ENCODE results near the gene WRAP73.

WRAP73 gene, protein sequence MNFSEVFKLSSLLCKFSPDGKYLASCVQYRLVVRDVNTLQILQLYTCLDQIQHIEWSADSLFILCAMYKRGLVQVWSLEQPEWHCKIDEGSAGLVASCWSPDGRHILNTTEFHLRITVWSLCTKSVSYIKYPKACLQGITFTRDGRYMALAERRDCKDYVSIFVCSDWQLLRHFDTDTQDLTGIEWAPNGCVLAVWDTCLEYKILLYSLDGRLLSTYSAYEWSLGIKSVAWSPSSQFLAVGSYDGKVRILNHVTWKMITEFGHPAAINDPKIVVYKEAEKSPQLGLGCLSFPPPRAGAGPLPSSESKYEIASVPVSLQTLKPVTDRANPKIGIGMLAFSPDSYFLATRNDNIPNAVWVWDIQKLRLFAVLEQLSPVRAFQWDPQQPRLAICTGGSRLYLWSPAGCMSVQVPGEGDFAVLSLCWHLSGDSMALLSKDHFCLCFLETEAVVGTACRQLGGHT

DNA sequence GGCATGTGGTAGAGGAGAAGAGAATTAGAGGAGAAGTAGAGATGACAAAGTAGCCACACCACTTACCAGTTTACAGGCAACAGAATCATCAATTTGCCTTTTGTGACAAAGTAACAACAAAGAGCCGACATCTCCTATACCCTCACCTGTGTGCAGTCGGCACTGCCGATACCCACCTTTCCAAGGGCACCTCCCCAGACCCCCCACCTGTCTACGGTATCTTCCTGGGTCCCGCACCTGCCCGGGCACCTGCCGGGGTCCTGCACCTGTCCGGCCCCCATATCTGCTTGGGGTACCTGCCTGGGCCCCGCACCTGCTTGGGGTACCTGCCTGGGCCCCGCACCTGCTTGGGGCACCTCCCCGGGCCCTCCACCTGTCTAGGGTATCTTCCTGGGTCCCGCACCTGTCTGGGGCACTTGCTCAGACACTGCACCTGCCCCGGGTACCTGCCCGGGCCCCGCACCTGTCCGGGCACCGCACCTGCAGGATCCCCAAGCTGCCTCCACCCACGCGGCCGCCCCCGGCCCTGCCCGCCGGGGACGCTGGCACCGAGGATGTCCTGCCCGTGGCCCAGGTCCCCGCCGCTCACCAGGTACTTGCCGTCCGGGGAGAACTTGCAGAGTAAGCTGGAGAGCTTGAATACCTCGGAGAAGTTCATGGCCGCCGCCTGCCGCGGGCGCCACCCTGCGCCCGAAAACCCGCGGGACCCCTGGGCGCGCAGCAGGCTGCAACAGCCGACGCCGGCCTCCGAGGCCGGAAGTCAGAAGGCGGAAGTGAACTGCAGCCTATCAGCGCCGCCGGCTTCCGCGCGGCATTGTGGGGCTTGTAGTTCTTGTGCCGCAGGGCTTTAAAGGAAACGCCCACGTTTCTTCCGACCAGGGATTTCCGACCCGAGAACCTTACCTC lies at the start of gene WRAP73:
TSS of gene WRAP73 (minus strand) at position 762 of the 906 bp plus-strand sequence. CDS start at position 658, 104 bp downstream.
- TF ChIP-seq, protein P1, sequence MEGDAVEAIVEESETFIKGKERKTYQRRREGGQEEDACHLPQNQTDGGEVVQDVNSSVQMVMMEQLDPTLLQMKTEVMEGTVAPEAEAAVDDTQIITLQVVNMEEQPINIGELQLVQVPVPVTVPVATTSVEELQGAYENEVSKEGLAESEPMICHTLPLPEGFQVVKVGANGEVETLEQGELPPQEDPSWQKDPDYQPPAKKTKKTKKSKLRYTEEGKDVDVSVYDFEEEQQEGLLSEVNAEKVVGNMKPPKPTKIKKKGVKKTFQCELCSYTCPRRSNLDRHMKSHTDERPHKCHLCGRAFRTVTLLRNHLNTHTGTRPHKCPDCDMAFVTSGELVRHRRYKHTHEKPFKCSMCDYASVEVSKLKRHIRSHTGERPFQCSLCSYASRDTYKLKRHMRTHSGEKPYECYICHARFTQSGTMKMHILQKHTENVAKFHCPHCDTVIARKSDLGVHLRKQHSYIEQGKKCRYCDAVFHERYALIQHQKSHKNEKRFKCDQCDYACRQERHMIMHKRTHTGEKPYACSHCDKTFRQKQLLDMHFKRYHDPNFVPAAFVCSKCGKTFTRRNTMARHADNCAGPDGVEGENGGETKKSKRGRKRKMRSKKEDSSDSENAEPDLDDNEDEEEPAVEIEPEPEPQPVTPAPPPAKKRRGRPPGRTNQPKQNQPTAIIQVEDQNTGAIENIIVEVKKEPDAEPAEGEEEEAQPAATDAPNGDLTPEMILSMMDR (IDR thresholded peaks at IDR 0.05; ENCODE audit: unreplicated experiment in 3 of 3) = no peak
- H3K9me3 Mint-ChIP-seq = no peaks in the 10 kb centered on the region
- H3K4me3 Mint-ChIP-seq = peak within 1 kb of the TSS; percentile 80 to 85 (median 80)
- peaks cover 16% of the 10 kb centered on the region for H3K4me1 Mint-ChIP-seq
- peaks cover 12% of the 10 kb centered on the region for H3K36me3 Mint-ChIP-seq (ENCODE audit: low read depth)
- H3K27ac Mint-ChIP-seq = no peak within 1 kb of the TSS
- H3K27me3 Mint-ChIP-seq (ENCODE audit: low read depth) = peaks cover 44% of the 10 kb centered on the region

DNA sequence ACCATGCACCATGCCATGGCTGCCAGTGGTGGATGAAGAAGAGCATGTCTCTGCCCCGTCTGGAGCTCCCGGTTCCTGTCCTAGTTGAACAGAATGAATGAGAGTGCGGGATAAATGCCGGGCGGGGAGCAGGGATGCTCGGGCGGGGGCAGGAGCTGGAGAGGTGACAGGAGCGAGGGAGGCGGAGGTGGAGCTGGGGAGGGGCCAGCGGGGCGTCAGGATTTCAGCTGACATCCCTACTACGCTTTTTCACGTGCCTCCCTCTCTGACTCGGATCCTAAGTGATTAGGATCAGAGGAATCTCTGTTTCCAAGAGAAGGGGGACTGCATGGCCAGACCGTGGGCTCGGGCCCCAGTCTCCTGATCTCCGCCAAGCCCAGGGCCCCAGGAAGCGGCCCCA lies 49.7 kb upstream of the WRAP73 start:
- Mint-ChIP-seq H3K36me3 (ENCODE audit: low read depth) (no peaks in the 10 kb centered on the region), H3K27me3 (ENCODE audit: low read depth) (peaks cover 49% of the 10 kb centered on the region), H3K4me3 (no peak overlapping the region), H3K9me3 (no peaks in the 10 kb centered on the region), H3K27ac (no peak overlapping the region), H3K4me1 (peaks cover 7% of the 10 kb centered on the region)
- TF ChIP-seq, protein P1 (IDR thresholded peaks at IDR 0.05; ENCODE audit: unreplicated experiment in 3 of 3) = no peak

DNA sequence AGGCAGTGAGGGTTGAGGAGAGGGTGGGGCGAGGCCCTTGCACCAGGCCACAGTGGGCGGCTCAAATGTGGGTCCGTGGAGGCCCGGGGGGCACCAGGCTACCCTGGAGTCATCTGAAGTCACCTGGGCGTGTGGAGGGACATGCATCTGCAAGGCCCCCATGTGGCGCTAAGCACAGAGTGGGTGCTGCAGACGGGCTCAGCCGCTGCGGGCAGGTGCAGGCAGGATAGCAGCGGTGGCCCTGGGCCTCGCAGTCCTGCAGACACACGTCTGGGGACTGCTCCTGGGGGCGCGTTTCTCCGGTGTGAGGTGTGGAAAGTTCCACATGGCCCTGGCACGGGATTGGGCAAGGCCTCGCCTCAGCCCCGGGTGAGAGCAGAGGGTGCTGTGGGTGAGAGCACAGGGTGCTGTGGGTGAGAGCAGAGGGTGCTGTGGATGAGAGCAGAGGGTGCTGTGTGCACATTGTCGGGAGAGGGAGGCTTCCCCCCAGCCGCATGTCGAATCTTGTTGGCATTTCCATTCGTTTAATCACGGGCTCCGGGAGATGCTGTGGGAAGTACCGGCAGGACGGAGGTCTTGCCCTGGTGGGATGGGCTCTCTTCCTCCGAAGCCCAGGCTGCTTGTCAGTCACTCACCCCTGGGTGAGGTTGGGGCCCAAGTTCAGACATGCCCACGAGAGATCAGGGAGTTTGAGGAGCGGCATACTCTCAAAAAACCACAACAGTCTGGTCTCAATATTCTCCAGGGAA lies 48.9 kb upstream of the WRAP73 start:
- Mint-ChIP-seq H3K27ac (no peak overlapping the region), H3K9me3 (no peaks in the 10 kb centered on the region), H3K4me1 (peaks cover 3% of the 10 kb centered on the region), H3K36me3 (ENCODE audit: low read depth) (no peaks in the 10 kb centered on the region), H3K4me3 (no peak overlapping the region), H3K27me3 (ENCODE audit: low read depth) (peaks cover 45% of the 10 kb centered on the region)
- TF ChIP-seq, protein P1 (IDR thresholded peaks at IDR 0.05; ENCODE audit: unreplicated experiment in 3 of 3) = no peak

DNA sequence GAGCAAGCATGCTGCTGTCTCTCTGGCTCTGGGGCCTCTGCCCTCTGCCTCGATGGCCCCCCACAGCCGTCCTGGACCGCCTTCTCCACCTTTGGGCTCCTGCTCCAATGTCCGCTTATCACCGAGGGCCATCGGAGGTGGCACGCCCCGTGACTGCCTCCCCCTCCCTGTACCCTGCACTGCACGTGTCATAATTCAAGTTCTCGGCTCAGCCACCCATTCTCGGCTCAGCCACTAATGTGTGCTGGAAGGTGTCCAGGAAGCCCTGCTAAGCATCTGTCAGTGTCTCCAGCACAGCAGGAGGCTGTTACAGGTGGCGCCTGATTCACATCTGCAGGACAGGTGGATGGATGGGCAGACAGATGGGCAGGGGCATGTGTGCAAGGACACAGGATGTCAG lies 47.9 kb upstream of the WRAP73 start:
- Mint-ChIP-seq H3K4me3 (no peak overlapping the region), H3K9me3 (no peaks in the 10 kb centered on the region), H3K27me3 (ENCODE audit: low read depth) (peaks cover 47% of the 10 kb centered on the region), H3K36me3 (ENCODE audit: low read depth) (no peaks in the 10 kb centered on the region), H3K27ac (no peak overlapping the region), H3K4me1 (no peaks in the 10 kb centered on the region)
- TF ChIP-seq, protein P1 (IDR thresholded peaks at IDR 0.05; ENCODE audit: unreplicated experiment in 3 of 3) = no peak

DNA sequence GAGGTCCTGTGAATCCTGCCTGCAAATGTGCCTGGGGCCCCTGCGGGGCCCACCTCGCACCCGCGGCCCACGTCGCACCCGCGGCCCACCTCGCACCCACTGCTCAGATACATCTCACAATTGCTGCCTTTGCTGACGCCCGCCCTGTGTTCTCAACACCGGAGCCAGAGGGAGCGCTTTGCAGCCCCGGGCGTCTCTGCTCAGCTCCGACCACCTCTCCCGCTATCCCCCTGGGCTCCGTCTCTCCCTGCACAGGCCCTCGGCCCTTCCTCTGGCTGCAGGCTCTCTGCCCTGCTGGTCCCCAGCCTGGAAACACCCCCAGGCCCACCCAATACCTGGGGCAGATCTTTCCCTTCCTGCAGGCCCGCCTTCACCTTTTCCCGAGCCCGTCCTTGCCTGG lies 47.2 kb upstream of the WRAP73 start:
- no peaks in the 10 kb centered on the region for H3K36me3 Mint-ChIP-seq (ENCODE audit: low read depth)
- no peak overlapping the region for H3K27ac Mint-ChIP-seq
- H3K4me1 Mint-ChIP-seq = no peaks in the 10 kb centered on the region
- H3K9me3 Mint-ChIP-seq = no peaks in the 10 kb centered on the region
- peaks cover 50% of the 10 kb centered on the region for H3K27me3 Mint-ChIP-seq (ENCODE audit: low read depth)
- no peak overlapping the region for H3K4me3 Mint-ChIP-seq
- TF ChIP-seq, protein P1 (IDR thresholded peaks at IDR 0.05; ENCODE audit: unreplicated experiment in 3 of 3) = no peak
